H1 (cell line): ENCODE measurements around the gene A2ML1. TPM values are rescaled to one million over a fixed set of nuclear protein-coding genes. Genes with fewer than 3 reads are reported as not detected.

ENCODE experiments used
- CTCF ChIA-PET: fragments of 300-600 bp; sonication (Branson Sonifier 250); formaldehyde crosslinking; loops from one replicate; lab custom pipeline; 2021; ENCODE audit not compliant: partially characterized antibody; lab: Charles Lee
- POLR2A ChIA-PET: fragments of 300-600 bp; sonication (Branson Sonifier 250); formaldehyde crosslinking; loops from one replicate; lab custom pipeline; 2021; ENCODE audit warnings: inconsistent platforms; ENCODE audit not compliant: partially characterized antibody; lab: Charles Lee
- DNase-seq, 2 experiments: peaks; one replicate each; pipeline versions ENCODE4 v3.0.0 to v3.0.0-alpha.2; 2010 to 2022; ENCODE audit warnings: low spot score in 2 of 2, low read depth in 1 of 2, mixed read lengths in 1 of 2
- FAIRE-seq: peaks from 2 replicates; lab custom pipeline; 2011; peaks lifted over from hg19 to GRCh38; lab: Jason Lieb, UNC
- H2AFZ ChIP-seq: 2 replicates; pipeline ENCODE4 v1.8.1; 2012; ENCODE audit warnings: low read length, inconsistent platforms
- H2AK5ac ChIP-seq: 2 replicates; pipeline ENCODE4 v1.6.1; 2013; ENCODE audit warnings: low read depth, low read length
- H2BK120ac ChIP-seq: replicated peaks from 2 replicates; pipeline ENCODE3; 2013; ENCODE audit warnings: low read depth, low read length, inconsistent platforms
- H2BK12ac ChIP-seq: 2 replicates; pipeline ENCODE4 v1.6.1; 2013; ENCODE audit warnings: low read depth, low read length
- H2BK15ac ChIP-seq: 2 replicates; pipeline ENCODE4 v1.6.1; 2013; ENCODE audit warnings: low read length
- H2BK20ac ChIP-seq: 2 replicates; pipeline ENCODE4 v1.6.1; 2013; ENCODE audit warnings: low read length
- H2BK5ac ChIP-seq: 2 replicates; pipeline ENCODE4 v1.6.1; 2013; ENCODE audit warnings: low read depth, low read length
- H3K14ac ChIP-seq: 2 replicates; pipeline ENCODE4 v1.6.1; 2013; ENCODE audit warnings: inconsistent platforms; ENCODE audit not compliant: insufficient read length
- H3K18ac ChIP-seq: 2 replicates; pipeline ENCODE4 v1.6.1; 2013; ENCODE audit warnings: low read length; ENCODE audit errors: extremely low read depth
- H3K23ac ChIP-seq: 2 replicates; pipeline ENCODE4 v1.6.1; 2013; ENCODE audit warnings: inconsistent platforms; ENCODE audit not compliant: insufficient read length
- H3K23me2 ChIP-seq: 2 replicates; pipeline ENCODE4 v1.6.1; 2013; ENCODE audit warnings: low read depth, low read length
- H3K27ac ChIP-seq: 2 replicates; pipeline ENCODE4 v1.6.1; 2011; ENCODE audit warnings: low read depth, low read length, inconsistent platforms
- H3K27me3 ChIP-seq, 4 experiments: replicated peaks in 1 of 4; 1 replicate in 1 of 4; 2 replicates in 3 of 4; pipeline versions ENCODE4 v1.6.1 to v1.8.1; 2011 to 2013; ENCODE audit warnings: low read length in 3 of 4, mild to moderate bottlenecking in 3 of 4, inconsistent platforms in 2 of 4, mixed read lengths in 2 of 4, moderate library complexity in 1 of 4; ENCODE audit not compliant: control insufficient read depth in 3 of 4, insufficient read depth in 3 of 4; ENCODE audit errors: extremely low read depth in 1 of 4
- H3K36me3 ChIP-seq, 4 experiments: 2 replicates each; pipeline versions ENCODE4 v1.6.1 to v1.8.1; 2011 to 2013; ENCODE audit warnings: mild to moderate bottlenecking in 4 of 4, low read length in 3 of 4, moderate library complexity in 2 of 4, control low read depth in 1 of 4, inconsistent platforms in 1 of 4; ENCODE audit not compliant: insufficient read depth in 4 of 4, control insufficient read depth in 2 of 4
- H3K4ac ChIP-seq: replicated peaks from 2 replicates; pipeline ENCODE3; 2013; ENCODE audit warnings: low read length, low read depth, mixed read lengths, inconsistent platforms; ENCODE audit not compliant: insufficient read length
- H3K4me1 ChIP-seq, 4 experiments: replicated peaks in 1 of 4; 1 replicate in 1 of 4; 2 replicates in 3 of 4; pipeline versions ENCODE4 v1.6.1 to v1.8.1; 2011 to 2013; ENCODE audit warnings: low read length in 3 of 4, inconsistent platforms in 2 of 4, mixed read lengths in 1 of 4; ENCODE audit not compliant: insufficient read depth in 4 of 4, control insufficient read depth in 3 of 4
- H3K4me2 ChIP-seq, 2 experiments: 2 replicates each; pipeline versions ENCODE4 v1.6.1 to v1.8.1; 2011 to 2013; ENCODE audit warnings: low read depth in 2 of 2, low read length in 2 of 2, control low read depth in 1 of 2, inconsistent platforms in 1 of 2, mild to moderate bottlenecking in 1 of 2; ENCODE audit not compliant: insufficient read depth in 1 of 2
- H3K4me3 ChIP-seq, 4 experiments: fragments of 200-600, 300-600 bp in 1 of 4; sonication (generic), shearing (Covaris generic), sonication (Bioruptor Twin) in 1 of 4; 2 replicates each; pipeline versions ENCODE4 v1.5.1 to v1.8.1; 2011 to 2016; ENCODE audit warnings: low read length in 4 of 4, low read depth in 3 of 4, control low read depth in 2 of 4, inconsistent platforms in 2 of 4, mild to moderate bottlenecking in 2 of 4, mixed read lengths in 1 of 4, moderate library complexity in 1 of 4; ENCODE audit not compliant: insufficient read depth in 2 of 4; ENCODE audit errors: extremely low read depth in 1 of 4
- H3K56ac ChIP-seq: replicated peaks from 2 replicates; pipeline ENCODE3; 2013; ENCODE audit warnings: low read depth, mild to moderate bottlenecking, mixed read lengths, low read length, inconsistent platforms; ENCODE audit not compliant: insufficient read length
- H3K79me1 ChIP-seq: 2 replicates; pipeline ENCODE4 v1.6.1; 2013; ENCODE audit warnings: low read depth, low read length, control low read depth
- H3K79me2 ChIP-seq, 2 experiments: 2 replicates each; pipeline versions ENCODE4 v1.6.1 to v1.8.1; 2012 to 2013; ENCODE audit warnings: low read length in 2 of 2, mild to moderate bottlenecking in 2 of 2, inconsistent platforms in 1 of 2; ENCODE audit not compliant: insufficient read depth in 2 of 2, control insufficient read depth in 1 of 2
- H3K9ac ChIP-seq, 4 experiments: replicated peaks in 1 of 4; 1 replicate in 1 of 4; 2 replicates in 3 of 4; pipeline versions ENCODE4 v1.6.1 to v1.8.1; 2011 to 2013; ENCODE audit warnings: low read depth in 3 of 4, low read length in 3 of 4, control low read depth in 2 of 4, mild to moderate bottlenecking in 2 of 4, moderate library complexity in 2 of 4, inconsistent platforms in 1 of 4; ENCODE audit errors: extremely low read depth in 1 of 4
- H3K9me3 ChIP-seq, 2 experiments: 2 replicates each; pipeline versions ENCODE4 v1.6.1 to v1.8.1; 2012 to 2013; ENCODE audit warnings: mild to moderate bottlenecking in 2 of 2, moderate library complexity in 2 of 2, control low read depth in 1 of 2, inconsistent platforms in 1 of 2, low read depth in 1 of 2, low read length in 1 of 2, mixed read lengths in 1 of 2; ENCODE audit not compliant: insufficient read depth in 2 of 2
- H4K20me1 ChIP-seq, 2 experiments: replicated peaks in 1 of 2; 2 replicates each; pipeline versions ENCODE3 to v1.8.1; 2011 to 2013; ENCODE audit warnings: inconsistent platforms in 2 of 2, low read length in 2 of 2, mild to moderate bottlenecking in 1 of 2; ENCODE audit not compliant: insufficient read depth in 2 of 2, control insufficient read depth in 1 of 2
- H4K5ac ChIP-seq: 2 replicates; pipeline ENCODE4 v1.6.1; 2013; ENCODE audit warnings: low read length, low read depth, mixed read lengths, inconsistent platforms; ENCODE audit not compliant: insufficient read length
- H4K8ac ChIP-seq: 2 replicates; pipeline ENCODE4 v1.8.0; 2013; ENCODE audit warnings: mild to moderate bottlenecking, moderate library complexity, low read length, inconsistent platforms; ENCODE audit not compliant: insufficient read depth; ENCODE audit errors: extremely low read depth
- H4K91ac ChIP-seq: replicated peaks from 2 replicates; pipeline ENCODE3; 2013; ENCODE audit warnings: low read length, mixed read lengths, inconsistent platforms; ENCODE audit not compliant: insufficient read length
- GABPA ChIP-seq: IDR thresholded peaks from 2 replicates; pipeline ENCODE4 v1.6.1; 2011; ENCODE audit warnings: mild to moderate bottlenecking, low read length, moderate library complexity, borderline replicate concordance; ENCODE audit not compliant: insufficient read depth
- HDAC2 ChIP-seq, 2 experiments: fragments of 300-600 bp in 1 of 2; sonication (generic) in 1 of 2; IDR thresholded peaks; 2 replicates each; pipeline ENCODE4 v1.6.1; 2011 to 2012; ENCODE audit warnings: low read depth in 2 of 2, low read length in 2 of 2, mild to moderate bottlenecking in 2 of 2, moderate library complexity in 2 of 2, borderline replicate concordance in 1 of 2, inconsistent platforms in 1 of 2
- HDAC6 ChIP-seq: IDR thresholded peaks from one replicate; pipeline ENCODE4 v1.7.1; 2012; ENCODE audit warnings: low read depth, mild to moderate bottlenecking, inconsistent platforms, low read length, moderate library complexity
- MAFK ChIP-seq: IDR thresholded peaks from 2 replicates; pipeline ENCODE4 v1.6.1; 2012; ENCODE audit warnings: low read depth, mild to moderate bottlenecking, improper control_type of control experiment, low read length
- RAD21 ChIP-seq, 2 experiments: IDR thresholded peaks in 1 of 2; conservative IDR thresholded peaks in 1 of 2; 2 replicates each; pipeline ENCODE4 v1.6.1; 2011; ENCODE audit warnings: low read depth in 2 of 2, low read length in 2 of 2, improper control_type of control experiment in 1 of 2, inconsistent platforms in 1 of 2, mild to moderate bottlenecking in 1 of 2, moderate library complexity in 1 of 2
- TEAD4 ChIP-seq: IDR thresholded peaks from 2 replicates; pipeline ENCODE4 v1.6.1; 2012; ENCODE audit warnings: low read depth, low read length, inconsistent platforms, mixed read lengths
- WGBS, 2 experiments: shearing (Covaris generic) in 1 of 2; methylation state at CpG; one replicate each; pipeline versions ENCODE4 v1.1.6 to v1.1.7; 2013 to 2015; ENCODE audit warnings: low lambda C conversion rate in 2 of 2, mixed read lengths in 2 of 2, inconsistent platforms in 1 of 2, low coverage in 1 of 2, missing lambda C conversion rate in 1 of 2; ENCODE audit not compliant: insufficient replicate concordance in 2 of 2, insufficient coverage in 1 of 2, insufficient read length in 1 of 2; ENCODE audit errors: extremely low coverage in 1 of 2, missing lambda C conversion rate in 1 of 2; 5-methylcytosine and 5-hydroxymethylcytosine counted together
- polyA plus RNA-seq, 7 experiments: library from polyadenylated mRNA; depleted of rRNA in 3 of 7; stranded (reverse) in 5 of 7; unstranded in 2 of 7; fragments of >200 nt in 5 of 7; fragments of 200-250 nt in 2 of 7; gene quantifications; 1 replicate in 5 of 7; 2 replicates in 1 of 7; 4 replicates in 1 of 7; pipeline versions ENCODE4 v1.2.1 to v1.2.3, GENCODE V29; 2011 to 2013; ENCODE audit warnings: missing spikeins in 2 of 7, mixed read lengths in 2 of 7
- total RNA-seq: library from RNA; stranded (reverse); fragmentation: NEBNext Ultra II Directional; extraction: Animal tissue kit (Norgen Biotek cat#: 25700); gene quantifications from 2 replicates; pipeline ENCODE4 v1.2.1, GENCODE V29; 2021
- TF ChIP-seq, protein P1 (sequence below), 3 experiments: IDR thresholded peaks; 1 replicate in 2 of 3; 2 replicates in 1 of 3; pipeline versions ENCODE4 v1.5.1 to v1.6.1; 2011; ENCODE audit warnings: low read length in 3 of 3, mild to moderate bottlenecking in 3 of 3, inconsistent platforms in 2 of 3, low read depth in 1 of 3, moderate library complexity in 1 of 3; ENCODE audit not compliant: insufficient read depth in 1 of 3; ENCODE audit errors: control extremely low read depth in 1 of 3
- TF ChIP-seq, protein P2 (sequence below): IDR thresholded peaks from 2 replicates; pipeline ENCODE4 v1.6.1; 2011; ENCODE audit warnings: low read depth, mild to moderate bottlenecking, low read length; ENCODE audit not compliant: insufficient read depth

The A2ML1 gene
- total and polyA plus RNA-seq, 2 of the 8 experiments (the other 6 are each of a cell fraction or from before 2014, with no cell fraction given), result 10.2 to 10.3 TPM

- H3K4me1 ChIP-seq, result peaks cover 0 to 12% (median under 1%) of the 10 kb centered on the region in 4 experiments; a peak in 4 of 7 replicates
- CTCF ChIA-PET, result no interaction called here
- 79% methylated on average over 5 of the region's 5 CpGs; no CpG with 5 or more reads in 1 of the 2 experiments for WGBS, 2 experiments
- FAIRE-seq (peak; percentile 36), DNase-seq (no peak)
- H3K9ac ChIP-seq, result no peak overlapping the region
- no peak overlapping the region for H3K27ac ChIP-seq
- TF ChIP-seq GABPA (no peak), MAFK (no peak), TEAD4 (no peak), HDAC6 (no peak), RAD21 (IDR thresholded peaks at IDR 0.05 in 1 of 2, conservative IDR thresholded peaks at IDR 0.05 in 1 of 2; ENCODE audit: low read depth in 2 of 2, low read length in 2 of 2) (peak in 1 of 2 experiments; percentile 3; a peak in 2 of 4 replicates), HDAC2 (IDR thresholded peaks at IDR 0.05; ENCODE audit: borderline replicate concordance in 1 of 2, low read depth in 2 of 2, low read length in 2 of 2) (no peak)
- TF ChIP-seq, protein P1, sequence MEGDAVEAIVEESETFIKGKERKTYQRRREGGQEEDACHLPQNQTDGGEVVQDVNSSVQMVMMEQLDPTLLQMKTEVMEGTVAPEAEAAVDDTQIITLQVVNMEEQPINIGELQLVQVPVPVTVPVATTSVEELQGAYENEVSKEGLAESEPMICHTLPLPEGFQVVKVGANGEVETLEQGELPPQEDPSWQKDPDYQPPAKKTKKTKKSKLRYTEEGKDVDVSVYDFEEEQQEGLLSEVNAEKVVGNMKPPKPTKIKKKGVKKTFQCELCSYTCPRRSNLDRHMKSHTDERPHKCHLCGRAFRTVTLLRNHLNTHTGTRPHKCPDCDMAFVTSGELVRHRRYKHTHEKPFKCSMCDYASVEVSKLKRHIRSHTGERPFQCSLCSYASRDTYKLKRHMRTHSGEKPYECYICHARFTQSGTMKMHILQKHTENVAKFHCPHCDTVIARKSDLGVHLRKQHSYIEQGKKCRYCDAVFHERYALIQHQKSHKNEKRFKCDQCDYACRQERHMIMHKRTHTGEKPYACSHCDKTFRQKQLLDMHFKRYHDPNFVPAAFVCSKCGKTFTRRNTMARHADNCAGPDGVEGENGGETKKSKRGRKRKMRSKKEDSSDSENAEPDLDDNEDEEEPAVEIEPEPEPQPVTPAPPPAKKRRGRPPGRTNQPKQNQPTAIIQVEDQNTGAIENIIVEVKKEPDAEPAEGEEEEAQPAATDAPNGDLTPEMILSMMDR (IDR thresholded peaks at IDR 0.05; ENCODE audit: control extremely low read depth in 1 of 3, insufficient read depth in 1 of 3, low read depth in 1 of 3, low read length in 3 of 3), result peak in 2 of 3 experiments; percentile 16 to 20; a peak in 2 of 4 replicates
- TF ChIP-seq, protein P2, sequence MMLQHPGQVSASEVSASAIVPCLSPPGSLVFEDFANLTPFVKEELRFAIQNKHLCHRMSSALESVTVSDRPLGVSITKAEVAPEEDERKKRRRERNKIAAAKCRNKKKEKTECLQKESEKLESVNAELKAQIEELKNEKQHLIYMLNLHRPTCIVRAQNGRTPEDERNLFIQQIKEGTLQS, result no peak
- no peak overlapping the region for H3K14ac ChIP-seq
- H4K8ac ChIP-seq, result no peak overlapping the region
- no peak overlapping the region for H2BK12ac ChIP-seq
- no peak overlapping the region for H3K4ac ChIP-seq
- peaks cover 33 to 44% of the 10 kb centered on the region in 2 experiments for H4K20me1 ChIP-seq
- no peak overlapping the region for H2AFZ ChIP-seq
- H3K79me2 ChIP-seq, result peaks cover 18 to 93% of the 10 kb centered on the region in 2 experiments
- no peak overlapping the region for H2BK120ac ChIP-seq
- H3K23ac ChIP-seq, result no peak overlapping the region
- no peaks in the 10 kb centered on the region; the same call in 1 of the 2 replicates for H3K23me2 ChIP-seq
- H2BK5ac ChIP-seq, result no peak overlapping the region
- H3K18ac ChIP-seq, result no peak overlapping the region
- H3K9me3 ChIP-seq, result no peaks in the 10 kb centered on the region
- no peak overlapping the region for H2BK15ac ChIP-seq
- no peak overlapping the region for H2BK20ac ChIP-seq
- no peak overlapping the region for H3K4me3 ChIP-seq
- no peak overlapping the region for H3K56ac ChIP-seq
- POLR2A ChIA-PET, result interaction anchor here (2.0 to 18.7 kb wide), 4 partner anchors 2 to 24 kb away, joined by 5 to 438 read pairs (median 374); partner anchors contain the start of genes M6PR and PHC1
- no peak overlapping the region for H3K4me2 ChIP-seq
- no peaks in the 10 kb centered on the region for H3K27me3 ChIP-seq
- no peak overlapping the region for H4K5ac ChIP-seq
- H4K91ac ChIP-seq, result no peak overlapping the region
- no peak overlapping the region for H2AK5ac ChIP-seq
- peaks cover 8% of the 10 kb centered on the region; the same call in 1 of the 2 replicates for H3K79me1 ChIP-seq
- H3K36me3 ChIP-seq, result peaks cover 48 to 96% (median 81%) of the 10 kb centered on the region in 4 experiments
These were observed 100.1 kb downstream of the A2ML1 start for GRCh38 chr12:8922544-8922943.
